H1 (cell line): ENCODE data around the gene HRH1. TPM values are rescaled to one million over a fixed set of nuclear protein-coding genes. Genes with fewer than 3 reads are reported as not detected.

Experiments
- FOSL1 ChIP-seq: IDR thresholded peaks from 2 replicates; pipeline ENCODE4 v1.6.1; 2011; ENCODE audit warnings: mild to moderate bottlenecking, low read depth, low read length, moderate library complexity; ENCODE audit not compliant: insufficient read depth
- HDAC2 ChIP-seq, 2 experiments: fragments of 300-600 bp in 1 of 2; sonication (generic) in 1 of 2; IDR thresholded peaks; 2 replicates each; pipeline ENCODE4 v1.6.1; 2011 to 2012; ENCODE audit warnings: low read depth in 2 of 2, low read length in 2 of 2, mild to moderate bottlenecking in 2 of 2, moderate library complexity in 2 of 2, borderline replicate concordance in 1 of 2, inconsistent platforms in 1 of 2
- RNF2 ChIP-seq: fragments of 200-900, 300-1000 bp; sonication (generic); IDR thresholded peaks from 2 replicates; pipeline ENCODE4 v1.7.1; 2016; ENCODE audit warnings: borderline replicate concordance, low read depth, mild to moderate bottlenecking, antibody characterized with exemption, low read length; ENCODE audit not compliant: poor library complexity, severe bottlenecking; ENCODE audit errors: missing control alignments
- SIX5 ChIP-seq: IDR thresholded peaks from 2 replicates; pipeline ENCODE4 v1.6.1; 2011; ENCODE audit warnings: mild to moderate bottlenecking, low read depth, low read length
- SUZ12 ChIP-seq: fragments of 200-600 bp; sonication (generic); IDR thresholded peaks from 2 replicates; pipeline ENCODE4 v1.6.1; 2012; ENCODE audit warnings: mild to moderate bottlenecking, inconsistent platforms, low read length, moderate library complexity, mixed read lengths
- TAF7 ChIP-seq: optimal IDR thresholded peaks from 2 replicates; pipeline ENCODE3; 2011; ENCODE audit warnings: low read depth, mild to moderate bottlenecking, inconsistent platforms, low read length, moderate library complexity, borderline replicate concordance
- TEAD4 ChIP-seq: IDR thresholded peaks from 2 replicates; pipeline ENCODE4 v1.6.1; 2012; ENCODE audit warnings: low read depth, low read length, inconsistent platforms, mixed read lengths
- polyA plus RNA-seq, 7 experiments: library from polyadenylated mRNA; depleted of rRNA in 3 of 7; stranded (reverse) in 5 of 7; unstranded in 2 of 7; fragments of >200 nt in 5 of 7; fragments of 200-250 nt in 2 of 7; gene quantifications; 1 replicate in 5 of 7; 2 replicates in 1 of 7; 4 replicates in 1 of 7; pipeline versions ENCODE4 v1.2.1 to v1.2.3, GENCODE V29; 2011 to 2013; ENCODE audit warnings: missing spikeins in 2 of 7, mixed read lengths in 2 of 7
- total RNA-seq: library from RNA; stranded (reverse); fragmentation: NEBNext Ultra II Directional; extraction: Animal tissue kit (Norgen Biotek cat#: 25700); gene quantifications from 2 replicates; pipeline ENCODE4 v1.2.1, GENCODE V29; 2021

HRH1 gene
- total and polyA plus RNA-seq, 2 of the 8 experiments (the other 6 are each of a cell fraction or from before 2014, with no cell fraction given) = 0.11 TPM; not detected in 1

DNA sequence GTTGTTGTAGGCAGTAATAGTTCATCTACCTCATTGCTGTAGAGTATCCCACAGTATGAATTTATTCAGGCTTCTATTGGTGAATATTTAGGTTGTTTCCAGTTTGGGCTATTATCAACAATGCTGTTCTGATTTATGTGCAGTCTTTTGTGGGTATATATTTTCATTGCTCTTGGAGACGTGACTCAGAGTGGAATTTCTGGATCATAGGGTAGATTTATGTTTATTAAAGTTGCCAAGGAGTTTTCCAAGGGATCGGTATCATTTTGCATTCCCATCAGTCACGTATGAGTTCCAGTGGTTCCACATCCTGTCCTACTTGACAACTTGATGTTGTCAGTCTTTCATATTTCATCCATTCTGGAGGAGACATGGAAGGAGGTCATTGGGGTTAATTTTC, 8.4 kb upstream of the HRH1 start (continued):
- TF ChIP-seq RNF2 (no peak), SUZ12 (no peak), TAF7 (no peak), FOSL1 (no peak), HDAC2 (IDR thresholded peaks at IDR 0.05; ENCODE audit: borderline replicate concordance in 1 of 2, low read depth in 2 of 2, low read length in 2 of 2) (no peak), SIX5 (no peak), TEAD4 (no peak)
- TF ChIP-seq, all 59 proteins: peak for 0
